Hematopoietic multipotent progenitor cell treated with erythropoietin and hydrocortisone succinate and interleukin-3 and kit ligand, for 4 days (in vitro differentiated cells): ENCODE results near the gene ACKR1.

Experiments
- DNase-seq: peaks from one replicate; pipeline ENCODE4 v3.0.0-alpha.2; 2015

ACKR1 gene

DNA sequence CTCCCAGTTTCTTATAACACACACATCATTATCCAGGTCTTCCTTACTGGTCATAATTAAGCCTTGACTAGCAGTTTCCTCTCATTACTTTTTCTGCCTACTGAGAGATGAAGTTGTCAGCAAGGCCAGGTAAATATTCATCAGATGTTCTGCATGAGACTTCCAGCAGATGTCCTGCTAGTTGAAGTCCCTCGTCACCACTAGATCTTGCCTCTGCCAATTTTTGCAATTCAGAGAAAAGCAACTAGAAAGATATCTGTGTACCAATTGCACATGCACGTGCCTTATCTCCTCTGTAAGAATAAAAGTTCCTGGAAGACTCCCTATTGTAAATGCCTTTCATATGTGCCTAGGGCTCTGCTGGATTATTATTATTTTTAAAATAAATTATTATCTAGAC lies 18.3 kb downstream of the ACKR1 start:
- peak; percentile 66 for DNase-seq

- peak; percentile 76 for DNase-seq
Observed at GRCh38 chr1:159228554-159228953, 23.9 kb downstream of the ACKR1 start.

GRCh38 chr1:159229260-159229885 lies 24.7 kb downstream of the ACKR1 start:
- DNase-seq, result no peak

GRCh38 chr1:159229896-159230295 lies 25.2 kb downstream of the ACKR1 start:
- no peak for DNase-seq

DNA sequence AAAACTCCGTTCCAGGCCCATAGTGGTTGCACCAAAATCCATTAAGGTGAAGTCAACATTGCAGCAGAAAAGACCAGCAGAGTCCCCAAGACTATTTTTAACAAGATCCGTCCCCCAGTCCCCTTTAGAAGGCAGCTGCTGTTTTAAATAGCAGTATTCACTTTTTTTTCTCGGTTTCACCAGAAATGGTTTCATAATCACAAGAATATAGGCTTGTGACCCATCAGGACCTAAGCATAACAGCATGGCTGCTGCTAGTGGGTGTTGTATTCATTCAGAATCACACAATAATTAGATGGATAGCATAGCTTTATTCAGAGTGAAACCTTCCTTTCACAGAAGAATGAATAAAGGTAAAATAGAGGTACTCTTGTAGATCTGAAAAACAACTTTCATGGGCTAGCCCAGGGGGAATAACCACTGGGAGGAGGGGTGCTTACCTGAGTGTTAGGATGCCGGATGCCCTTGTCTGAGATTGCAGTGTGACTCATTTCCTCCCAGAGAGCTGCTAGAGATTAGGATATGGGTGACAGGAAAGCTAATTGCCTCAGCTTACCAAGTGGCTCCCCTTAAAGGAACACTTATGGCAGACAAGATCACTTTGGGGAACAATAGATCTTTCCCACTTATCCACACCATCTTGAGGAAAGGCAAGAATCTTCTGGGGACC lies 35.0 kb downstream of the ACKR1 start:
- DNase-seq, result no peak

DNA sequence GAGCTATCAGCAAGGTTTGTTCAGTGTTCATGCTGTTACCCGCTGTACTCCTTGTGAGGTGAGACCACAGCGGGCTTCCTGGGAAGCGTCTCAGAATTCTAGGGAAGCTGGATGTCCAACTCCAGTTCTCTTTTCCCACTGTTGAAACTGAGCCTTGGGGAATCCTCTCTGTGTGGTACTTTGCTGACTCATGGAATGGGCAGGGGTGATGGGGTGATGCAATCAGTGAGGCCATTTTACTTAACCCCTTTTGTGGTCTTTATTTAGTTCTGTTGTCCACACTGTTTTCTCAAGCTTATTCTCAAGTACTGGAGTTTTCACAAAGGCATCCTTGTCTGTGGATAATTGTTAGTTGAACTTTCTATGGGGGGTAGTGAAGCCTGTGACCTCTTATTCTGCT lies 42.6 kb downstream of the ACKR1 start:
- no peak for DNase-seq

DNA sequence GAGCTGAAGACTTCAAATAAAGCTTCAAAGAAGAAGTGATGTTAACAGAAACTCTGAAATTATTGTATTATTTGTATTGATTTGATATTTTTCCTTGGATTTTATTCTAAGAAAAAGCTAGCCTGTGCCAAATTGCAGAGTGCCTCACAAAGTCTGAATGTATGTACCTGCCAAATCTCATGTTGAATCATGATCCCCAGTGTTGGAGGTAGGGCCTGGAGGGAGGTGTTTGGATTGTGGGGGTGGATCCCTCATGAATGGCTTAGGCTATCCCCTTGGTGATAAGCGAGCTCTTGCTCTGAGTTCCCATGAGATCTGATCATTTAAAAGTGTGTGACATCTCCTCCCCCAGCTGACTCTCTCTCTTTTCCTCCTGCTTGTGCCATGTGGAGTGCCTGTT lies 43.6 kb downstream of the ACKR1 start:
- DNase-seq, result no peak

- DNase-seq, result peak; percentile 37
Observed at GRCh38 chr1:159250638-159251216, 46.1 kb downstream of the ACKR1 start.
